ENCODE results near the gene MBD5.
A peak's percentile ranks its signal among the peaks of the same experiment; 100 is the strongest.
"Not testable (repeated sequence)": the region's sequence is repeated elsewhere in the genome, so short reads cannot be mapped to it uniquely, and the experiment has no call there.

Gene MBD5

DNA sequence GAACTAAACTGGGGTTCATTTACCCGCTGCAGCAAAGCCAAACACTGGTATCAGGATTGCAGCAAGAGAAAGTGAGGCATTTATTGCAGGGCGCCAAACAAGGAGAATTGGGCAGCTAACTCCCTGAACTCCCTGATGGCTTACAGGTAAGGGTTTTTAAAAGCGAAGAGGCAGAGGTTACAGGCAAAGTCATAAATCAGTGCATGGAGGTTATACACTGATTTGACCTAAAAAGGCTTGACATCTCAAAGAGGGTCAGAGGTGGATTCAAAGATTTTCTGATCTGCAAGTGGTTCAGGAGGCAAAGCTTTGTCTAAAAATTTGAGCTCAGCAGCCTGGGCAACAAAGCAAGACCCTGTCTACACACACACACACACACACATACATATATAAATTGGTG lies 520.9 kb downstream of the MBD5 start:
- TF ChIP-seq, protein P1, sequence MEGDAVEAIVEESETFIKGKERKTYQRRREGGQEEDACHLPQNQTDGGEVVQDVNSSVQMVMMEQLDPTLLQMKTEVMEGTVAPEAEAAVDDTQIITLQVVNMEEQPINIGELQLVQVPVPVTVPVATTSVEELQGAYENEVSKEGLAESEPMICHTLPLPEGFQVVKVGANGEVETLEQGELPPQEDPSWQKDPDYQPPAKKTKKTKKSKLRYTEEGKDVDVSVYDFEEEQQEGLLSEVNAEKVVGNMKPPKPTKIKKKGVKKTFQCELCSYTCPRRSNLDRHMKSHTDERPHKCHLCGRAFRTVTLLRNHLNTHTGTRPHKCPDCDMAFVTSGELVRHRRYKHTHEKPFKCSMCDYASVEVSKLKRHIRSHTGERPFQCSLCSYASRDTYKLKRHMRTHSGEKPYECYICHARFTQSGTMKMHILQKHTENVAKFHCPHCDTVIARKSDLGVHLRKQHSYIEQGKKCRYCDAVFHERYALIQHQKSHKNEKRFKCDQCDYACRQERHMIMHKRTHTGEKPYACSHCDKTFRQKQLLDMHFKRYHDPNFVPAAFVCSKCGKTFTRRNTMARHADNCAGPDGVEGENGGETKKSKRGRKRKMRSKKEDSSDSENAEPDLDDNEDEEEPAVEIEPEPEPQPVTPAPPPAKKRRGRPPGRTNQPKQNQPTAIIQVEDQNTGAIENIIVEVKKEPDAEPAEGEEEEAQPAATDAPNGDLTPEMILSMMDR (IDR thresholded peaks at IDR 0.05; ENCODE audit: extremely low read depth, missing control alignments): no peak
- DNase-seq (ENCODE audit: low spot score): no peak

DNA sequence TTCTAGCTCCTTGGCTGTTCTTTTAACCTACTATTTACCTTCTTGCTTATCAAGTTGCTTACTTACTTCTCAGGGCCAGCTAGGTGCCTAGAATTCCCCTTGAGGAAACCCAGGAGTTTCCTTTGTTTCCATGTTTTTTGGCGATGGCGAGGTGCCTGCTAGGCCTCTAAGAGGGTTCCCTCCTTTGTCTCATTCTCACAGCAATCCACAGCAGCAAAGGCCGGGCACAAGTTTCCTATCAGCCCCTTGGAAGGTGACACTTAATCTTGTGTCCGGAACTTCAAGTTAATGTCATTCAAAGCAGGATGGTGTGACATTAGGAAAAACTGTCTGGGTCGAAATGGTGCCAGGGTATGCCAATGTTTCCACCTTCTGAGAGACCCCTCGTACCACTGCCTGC lies 521.7 kb downstream of the MBD5 start:
- no peak for DNase-seq (ENCODE audit: low spot score)
- TF ChIP-seq, protein P1 (IDR thresholded peaks at IDR 0.05; ENCODE audit: extremely low read depth, missing control alignments): no peak

DNA sequence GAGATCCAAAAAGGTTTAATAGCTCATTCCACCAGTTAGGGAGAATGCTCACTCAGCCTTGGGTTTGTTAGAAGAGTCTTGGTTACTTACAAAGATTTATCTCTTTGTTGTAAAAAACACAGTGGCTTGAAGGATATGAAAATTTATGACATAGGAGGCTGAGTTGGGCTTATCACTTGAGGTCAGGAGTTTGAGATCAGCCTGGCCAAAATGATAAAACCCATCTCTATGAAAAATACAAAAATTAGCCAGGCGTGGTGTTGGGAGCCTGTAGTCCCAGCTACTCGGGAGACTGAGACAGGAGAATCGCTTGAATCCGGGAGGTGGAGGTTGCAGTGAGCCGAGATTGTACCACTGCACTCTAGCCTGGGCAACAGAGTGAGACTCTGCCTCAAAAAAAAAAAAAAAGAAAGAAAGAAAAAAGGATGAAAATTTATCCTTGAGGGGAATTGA lies 522.2 kb downstream of the MBD5 start:
- not testable (repeated sequence) for DNase-seq (ENCODE audit: low spot score)

DNA sequence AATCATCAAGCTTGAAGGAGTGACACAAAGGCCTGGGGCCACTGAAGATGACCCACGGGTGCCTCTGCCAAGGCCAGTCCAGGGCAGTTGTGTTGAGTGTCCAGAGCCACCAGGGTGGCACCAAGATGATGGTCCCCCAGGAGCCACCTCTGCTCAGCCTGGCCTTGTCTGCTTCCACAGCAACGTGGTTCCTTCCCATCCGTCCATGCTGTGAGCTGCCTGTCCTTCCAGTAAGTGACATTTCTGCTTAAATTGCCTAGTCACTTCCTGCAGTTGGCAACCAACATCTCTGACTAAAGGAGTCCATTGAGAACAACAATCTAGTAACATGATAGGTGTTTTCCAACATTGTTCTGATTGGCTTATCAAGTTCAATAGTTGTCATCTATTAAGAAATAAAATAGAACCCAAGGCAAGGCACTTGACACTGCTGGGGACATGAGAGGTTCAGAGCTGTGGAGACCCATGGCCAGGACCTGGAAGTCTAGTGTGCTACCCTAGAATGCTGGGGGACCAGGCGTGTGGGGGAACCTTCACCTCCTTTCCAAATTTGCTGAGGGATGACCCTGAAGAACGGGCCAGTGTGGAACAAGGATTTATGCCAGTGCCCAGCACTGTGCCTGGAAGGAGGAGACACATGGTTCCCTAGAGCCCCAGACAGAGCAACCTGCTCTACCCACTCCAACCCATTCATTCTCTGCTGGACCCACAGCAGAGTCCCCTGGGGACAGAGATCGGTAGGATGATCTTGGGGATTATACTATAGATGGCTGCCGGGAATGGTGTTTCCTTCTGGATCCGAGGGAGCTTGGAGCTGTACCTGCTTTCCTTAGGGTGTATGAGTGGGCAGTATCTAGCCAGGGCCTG lies 524.7 kb downstream of the MBD5 start:
- TF ChIP-seq, protein P1 (IDR thresholded peaks at IDR 0.05; ENCODE audit: extremely low read depth, missing control alignments): no peak
- DNase-seq (ENCODE audit: low spot score): no peak

DNA sequence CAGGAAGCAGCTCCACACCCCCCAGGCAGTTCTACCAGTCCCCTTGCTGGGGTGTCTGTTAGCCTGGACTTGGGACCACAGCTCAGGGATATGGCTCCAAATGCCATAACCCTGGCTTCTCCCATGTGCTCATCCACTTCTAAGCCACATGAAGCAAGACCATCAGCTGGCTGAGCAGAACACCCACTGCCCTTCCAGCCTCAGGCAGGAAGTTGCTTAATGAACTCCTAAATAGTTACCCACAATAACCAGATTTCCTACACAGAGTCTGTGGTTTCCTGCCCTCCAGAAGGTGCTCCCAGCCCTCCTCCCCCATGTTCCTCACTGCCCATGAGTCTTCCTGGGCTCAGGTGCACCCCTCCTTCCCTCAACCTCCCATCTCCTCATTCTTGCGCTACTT lies 525.4 kb downstream of the MBD5 start:
- TF ChIP-seq, protein P1 (IDR thresholded peaks at IDR 0.05; ENCODE audit: extremely low read depth, missing control alignments): no peak
- no peak for DNase-seq (ENCODE audit: low spot score)

DNA sequence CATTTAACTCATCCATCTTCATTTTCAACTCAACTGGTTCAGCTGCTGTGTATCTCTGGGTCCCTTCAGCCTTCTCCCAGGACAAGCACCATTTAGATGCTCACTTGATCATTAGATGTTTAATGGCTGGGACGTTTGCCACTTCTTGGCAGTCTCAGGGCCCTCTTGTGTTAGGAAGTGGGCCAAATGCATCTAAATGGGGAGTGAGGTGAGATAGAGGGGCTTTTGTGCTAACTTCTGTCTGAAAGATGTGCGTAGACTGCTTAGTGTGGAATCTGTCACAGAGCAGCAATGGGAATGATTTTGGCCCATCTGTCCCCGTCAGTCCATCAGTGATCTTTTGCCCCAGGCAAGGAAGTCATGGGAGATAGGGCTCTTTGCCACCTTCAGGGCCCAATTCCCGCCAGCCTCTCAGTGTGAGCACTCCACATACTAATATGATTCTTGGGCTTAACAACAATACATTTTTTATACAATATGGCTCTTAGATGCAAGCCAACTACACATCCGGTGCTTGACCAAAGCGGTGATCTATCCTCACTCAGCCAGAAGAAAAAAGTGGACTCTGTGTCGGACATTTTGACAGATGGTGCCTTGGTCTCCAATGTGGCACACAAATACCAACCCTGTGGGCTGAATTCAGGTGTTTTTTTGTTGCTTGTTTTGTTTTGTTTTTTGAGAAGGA lies 528.0 kb downstream of the MBD5 start:
- TF ChIP-seq, protein P1 (IDR thresholded peaks at IDR 0.05; ENCODE audit: extremely low read depth, missing control alignments): no peak

DNA sequence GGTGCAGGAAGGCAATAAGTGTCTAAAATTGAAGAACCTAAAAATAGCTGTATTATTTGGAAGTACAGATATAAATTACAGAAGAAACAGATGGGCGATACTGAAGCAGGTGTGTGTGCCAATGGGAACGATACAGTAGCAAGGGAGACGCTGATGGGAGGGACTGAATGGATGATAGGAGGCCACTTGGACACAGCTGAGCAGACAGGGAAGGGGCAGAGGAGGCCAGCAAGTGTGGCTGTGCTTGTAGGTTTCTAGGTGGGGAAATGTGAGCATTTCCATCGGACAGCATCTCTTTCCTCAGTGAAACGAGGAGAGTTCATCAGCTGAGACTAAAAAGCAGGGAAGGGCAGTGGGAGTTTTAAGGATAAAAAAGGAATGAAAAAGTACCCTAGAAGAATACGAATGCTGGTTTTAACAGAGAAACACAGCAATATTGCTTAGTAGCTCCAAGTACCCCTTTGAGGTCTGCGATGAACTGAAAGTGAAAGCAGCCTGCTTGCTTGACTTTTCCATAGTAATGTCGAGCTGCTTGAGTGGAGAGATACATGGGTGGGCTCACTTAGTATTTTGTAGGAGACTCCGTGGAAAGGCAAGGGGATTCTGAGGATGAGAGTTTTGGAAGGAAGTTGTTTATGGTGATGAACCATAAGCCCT lies 531.9 kb downstream of the MBD5 start:
- peak; percentile 25 for DNase-seq (ENCODE audit: low spot score)
- TF ChIP-seq, protein P1 (IDR thresholded peaks at IDR 0.05; ENCODE audit: extremely low read depth, missing control alignments): no peak

More for the DNA sequence above, 528.0 kb downstream of the MBD5 start:
- no peak for DNase-seq (ENCODE audit: low spot score)

Data from GM20000 (cell line).